ENCODE data around the gene DPP7. TPM values are rescaled to one million over a fixed set of nuclear protein-coding genes. Genes with fewer than 3 reads are reported as not detected.

The DPP7 gene
- total RNA-seq: 83.8 and 87.8 TPM in 2 replicates

GRCh38 chr9:137114613-137115393, at the start of gene DPP7:
DPP7 (minus strand) TSS chr9:137114733; CDS start chr9:137114713, 20 bp downstream.

GRCh38 chr9:137138722-137139467, 24.4 kb upstream of the DPP7 start, which contains the start of gene GRIN1:
GRIN1 (plus strand) TSS chr9:137139154; CDS start chr9:137139487, 333 bp downstream.

GRCh38 chr9:137086531-137087408, 27.8 kb downstream of the DPP7 start, which contains the start of gene MAN1B1:
MAN1B1 (plus strand) TSS chr9:137086985; CDS start chr9:137087000, 15 bp downstream.

GRCh38 chr9:137077010-137077747, 37.4 kb downstream of the DPP7 start, which contains the start of gene UAP1L1:
UAP1L1 (plus strand) TSS chr9:137077517; CDS start chr9:137077533, 16 bp downstream.

GRCh38 chr9:137070201-137070905, 44.2 kb downstream of the DPP7 start, which contains the start of gene SAPCD2:
SAPCD2 (minus strand) TSS chr9:137070557; CDS start chr9:137070460, 97 bp downstream.

Other genes starting within 250 kb of the DPP7 start
- 511 and 536 TPM in 2 replicates for gene EDF1, start 248.4 kb downstream of the DPP7 start, total RNA-seq
- gene TRAF2, start 228.2 kb downstream of the DPP7 start, total RNA-seq: 6.6 and 11.6 TPM in 2 replicates
- 144 and 185 TPM in 2 replicates for gene FBXW5, start 170.0 kb downstream of the DPP7 start, total RNA-seq
- gene C8G, start 169.5 kb downstream of the DPP7 start, total RNA-seq: 0.13 and 0.44 TPM in 2 replicates
- 0.26 and 0.37 TPM in 2 replicates for gene LCN12, start 162.5 kb downstream of the DPP7 start, total RNA-seq
- gene PTGDS, start 137.2 kb downstream of the DPP7 start, total RNA-seq: 9.8 and 21.8 TPM in 2 replicates
- 0.44 and 1.6 TPM in 2 replicates for gene LCNL1, start 131.7 kb downstream of the DPP7 start, total RNA-seq
- gene PAXX, start 122.3 kb downstream of the DPP7 start, total RNA-seq: 11.6 and 15.6 TPM in 2 replicates
- gene CLIC3, start 118.2 kb downstream of the DPP7 start, total RNA-seq: 4.8 and 5.2 TPM in 2 replicates
- 33.4 and 40.3 TPM in 2 replicates for gene ABCA2, start 86.5 kb downstream of the DPP7 start, total RNA-seq
- gene FUT7, start 82.6 kb downstream of the DPP7 start, total RNA-seq: not detected in 2 replicates
- gene NPDC1, start 68.6 kb downstream of the DPP7 start, total RNA-seq: 21.4 and 28.4 TPM in 2 replicates
- gene ENTPD2, start 60.7 kb downstream of the DPP7 start, total RNA-seq: not detected in 2 replicates
- 5.1 and 7.7 TPM in 2 replicates for gene SAPCD2, start 44.2 kb downstream of the DPP7 start, total RNA-seq
- 14.0 and 19.0 TPM in 2 replicates for gene UAP1L1, start 37.2 kb downstream of the DPP7 start, total RNA-seq
- gene MAN1B1, start 27.7 kb downstream of the DPP7 start, total RNA-seq: 84.3 and 90.3 TPM in 2 replicates
- gene GRIN1, start 24.4 kb upstream of the DPP7 start, total RNA-seq: 0.06 and 0.13 TPM in 2 replicates
- gene LRRC26, start 55.3 kb upstream of the DPP7 start, total RNA-seq: not detected in 2 replicates
- gene TMEM210, start 57.3 kb upstream of the DPP7 start, total RNA-seq: not detected in 2 replicates
- 21.9 and 23.6 TPM in 2 replicates for gene ANAPC2, start 73.8 kb upstream of the DPP7 start, total RNA-seq
- gene SSNA1, start 73.9 kb upstream of the DPP7 start, total RNA-seq: 73.2 and 78.1 TPM in 2 replicates
- 5.2 and 5.8 TPM in 2 replicates for gene TPRN, start 86.0 kb upstream of the DPP7 start, total RNA-seq
- 28.7 and 34.1 TPM in 2 replicates for gene TMEM203, start 90.9 kb upstream of the DPP7 start, total RNA-seq
- gene NDOR1, start 91.0 kb upstream of the DPP7 start, total RNA-seq: 3.1 and 3.3 TPM in 2 replicates
- gene RNF208, start 107.5 kb upstream of the DPP7 start, total RNA-seq: 0.40 and 0.50 TPM in 2 replicates
- 0.87 and 1.2 TPM in 2 replicates for gene CYSRT1, start 110.4 kb upstream of the DPP7 start, total RNA-seq
- 0.12 and 0.13 TPM in 2 replicates for gene RNF224, start 112.8 kb upstream of the DPP7 start, total RNA-seq
- gene SLC34A3, start 116.2 kb upstream of the DPP7 start, total RNA-seq: 0.06 and 0.13 TPM in 2 replicates
- gene TUBB4B, start 126.6 kb upstream of the DPP7 start, total RNA-seq: 144 and 225 TPM in 2 replicates
- gene STPG3, start 136.6 kb upstream of the DPP7 start, total RNA-seq: not detected in 2 replicates
- 44.7 and 51.8 TPM in 2 replicates for gene NELFB, start 140.6 kb upstream of the DPP7 start, total RNA-seq
- 35.2 and 35.7 TPM in 2 replicates for gene TOR4A, start 163.0 kb upstream of the DPP7 start, total RNA-seq
- gene NRARP, start 187.5 kb upstream of the DPP7 start, total RNA-seq: 0.25 and 0.53 TPM in 2 replicates

Measured in aortic smooth muscle cell (primary cell).